ENCODE data around the gene PRKCA.
"Not testable (repeated sequence)": the region's sequence is repeated elsewhere in the genome, so short reads cannot be mapped to it uniquely, and the experiment has no call there.

DNA sequence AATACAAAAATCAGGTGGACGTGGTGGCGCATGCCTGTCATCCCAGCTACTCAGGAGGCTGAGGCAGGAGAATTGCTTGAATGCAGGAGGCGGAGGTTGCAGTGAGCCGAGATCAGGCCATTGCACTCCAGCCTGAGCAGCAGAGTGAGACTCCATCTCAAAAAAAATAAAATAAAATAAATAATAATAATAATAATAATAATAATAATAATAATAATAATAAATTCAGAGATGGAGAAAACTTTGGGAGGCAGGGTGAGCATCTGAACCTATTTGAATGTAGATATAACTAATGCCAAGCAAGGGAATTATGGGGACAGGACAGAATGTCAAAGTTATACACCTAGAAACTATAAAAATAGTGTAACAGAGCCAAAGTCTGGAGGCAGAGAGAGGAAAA, 39.9 kb downstream of the PRKCA start:
- TF ChIP-seq CTCF (conservative IDR thresholded peaks at IDR 0.05; ENCODE audit: low read depth in 2 of 2); EZH2 (IDR thresholded peaks at IDR 0.05; ENCODE audit: low read depth, unreplicated experiment); POLR2AphosphoS5 (IDR thresholded peaks at IDR 0.05; ENCODE audit: low read depth); ETS1 (IDR thresholded peaks at IDR 0.05); EZH2phosphoT487 (IDR thresholded peaks at IDR 0.05; ENCODE audit: unreplicated experiment); JUNB (IDR thresholded peaks at IDR 0.05; ENCODE audit: unreplicated experiment); CREB1 (CRISPR knock-in tag; IDR thresholded peaks at IDR 0.05; ENCODE audit: low read depth); NANOG (IDR thresholded peaks at IDR 0.05; ENCODE audit: borderline replicate concordance); ZNF331 (CRISPR knock-in tag; IDR thresholded peaks at IDR 0.05; ENCODE audit: low read depth); ZNF114 (CRISPR knock-in tag; IDR thresholded peaks at IDR 0.05); STAT1 (IDR thresholded peaks at IDR 0.05; ENCODE audit: unreplicated experiment): not testable (repeated sequence)
- TF ChIP-seq, protein P1, sequence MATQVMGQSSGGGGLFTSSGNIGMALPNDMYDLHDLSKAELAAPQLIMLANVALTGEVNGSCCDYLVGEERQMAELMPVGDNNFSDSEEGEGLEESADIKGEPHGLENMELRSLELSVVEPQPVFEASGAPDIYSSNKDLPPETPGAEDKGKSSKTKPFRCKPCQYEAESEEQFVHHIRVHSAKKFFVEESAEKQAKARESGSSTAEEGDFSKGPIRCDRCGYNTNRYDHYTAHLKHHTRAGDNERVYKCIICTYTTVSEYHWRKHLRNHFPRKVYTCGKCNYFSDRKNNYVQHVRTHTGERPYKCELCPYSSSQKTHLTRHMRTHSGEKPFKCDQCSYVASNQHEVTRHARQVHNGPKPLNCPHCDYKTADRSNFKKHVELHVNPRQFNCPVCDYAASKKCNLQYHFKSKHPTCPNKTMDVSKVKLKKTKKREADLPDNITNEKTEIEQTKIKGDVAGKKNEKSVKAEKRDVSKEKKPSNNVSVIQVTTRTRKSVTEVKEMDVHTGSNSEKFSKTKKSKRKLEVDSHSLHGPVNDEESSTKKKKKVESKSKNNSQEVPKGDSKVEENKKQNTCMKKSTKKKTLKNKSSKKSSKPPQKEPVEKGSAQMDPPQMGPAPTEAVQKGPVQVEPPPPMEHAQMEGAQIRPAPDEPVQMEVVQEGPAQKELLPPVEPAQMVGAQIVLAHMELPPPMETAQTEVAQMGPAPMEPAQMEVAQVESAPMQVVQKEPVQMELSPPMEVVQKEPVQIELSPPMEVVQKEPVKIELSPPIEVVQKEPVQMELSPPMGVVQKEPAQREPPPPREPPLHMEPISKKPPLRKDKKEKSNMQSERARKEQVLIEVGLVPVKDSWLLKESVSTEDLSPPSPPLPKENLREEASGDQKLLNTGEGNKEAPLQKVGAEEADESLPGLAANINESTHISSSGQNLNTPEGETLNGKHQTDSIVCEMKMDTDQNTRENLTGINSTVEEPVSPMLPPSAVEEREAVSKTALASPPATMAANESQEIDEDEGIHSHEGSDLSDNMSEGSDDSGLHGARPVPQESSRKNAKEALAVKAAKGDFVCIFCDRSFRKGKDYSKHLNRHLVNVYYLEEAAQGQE (IDR thresholded peaks at IDR 0.05; ENCODE audit: unreplicated experiment) = not testable (repeated sequence)
- TF ChIP-seq, protein P2, sequence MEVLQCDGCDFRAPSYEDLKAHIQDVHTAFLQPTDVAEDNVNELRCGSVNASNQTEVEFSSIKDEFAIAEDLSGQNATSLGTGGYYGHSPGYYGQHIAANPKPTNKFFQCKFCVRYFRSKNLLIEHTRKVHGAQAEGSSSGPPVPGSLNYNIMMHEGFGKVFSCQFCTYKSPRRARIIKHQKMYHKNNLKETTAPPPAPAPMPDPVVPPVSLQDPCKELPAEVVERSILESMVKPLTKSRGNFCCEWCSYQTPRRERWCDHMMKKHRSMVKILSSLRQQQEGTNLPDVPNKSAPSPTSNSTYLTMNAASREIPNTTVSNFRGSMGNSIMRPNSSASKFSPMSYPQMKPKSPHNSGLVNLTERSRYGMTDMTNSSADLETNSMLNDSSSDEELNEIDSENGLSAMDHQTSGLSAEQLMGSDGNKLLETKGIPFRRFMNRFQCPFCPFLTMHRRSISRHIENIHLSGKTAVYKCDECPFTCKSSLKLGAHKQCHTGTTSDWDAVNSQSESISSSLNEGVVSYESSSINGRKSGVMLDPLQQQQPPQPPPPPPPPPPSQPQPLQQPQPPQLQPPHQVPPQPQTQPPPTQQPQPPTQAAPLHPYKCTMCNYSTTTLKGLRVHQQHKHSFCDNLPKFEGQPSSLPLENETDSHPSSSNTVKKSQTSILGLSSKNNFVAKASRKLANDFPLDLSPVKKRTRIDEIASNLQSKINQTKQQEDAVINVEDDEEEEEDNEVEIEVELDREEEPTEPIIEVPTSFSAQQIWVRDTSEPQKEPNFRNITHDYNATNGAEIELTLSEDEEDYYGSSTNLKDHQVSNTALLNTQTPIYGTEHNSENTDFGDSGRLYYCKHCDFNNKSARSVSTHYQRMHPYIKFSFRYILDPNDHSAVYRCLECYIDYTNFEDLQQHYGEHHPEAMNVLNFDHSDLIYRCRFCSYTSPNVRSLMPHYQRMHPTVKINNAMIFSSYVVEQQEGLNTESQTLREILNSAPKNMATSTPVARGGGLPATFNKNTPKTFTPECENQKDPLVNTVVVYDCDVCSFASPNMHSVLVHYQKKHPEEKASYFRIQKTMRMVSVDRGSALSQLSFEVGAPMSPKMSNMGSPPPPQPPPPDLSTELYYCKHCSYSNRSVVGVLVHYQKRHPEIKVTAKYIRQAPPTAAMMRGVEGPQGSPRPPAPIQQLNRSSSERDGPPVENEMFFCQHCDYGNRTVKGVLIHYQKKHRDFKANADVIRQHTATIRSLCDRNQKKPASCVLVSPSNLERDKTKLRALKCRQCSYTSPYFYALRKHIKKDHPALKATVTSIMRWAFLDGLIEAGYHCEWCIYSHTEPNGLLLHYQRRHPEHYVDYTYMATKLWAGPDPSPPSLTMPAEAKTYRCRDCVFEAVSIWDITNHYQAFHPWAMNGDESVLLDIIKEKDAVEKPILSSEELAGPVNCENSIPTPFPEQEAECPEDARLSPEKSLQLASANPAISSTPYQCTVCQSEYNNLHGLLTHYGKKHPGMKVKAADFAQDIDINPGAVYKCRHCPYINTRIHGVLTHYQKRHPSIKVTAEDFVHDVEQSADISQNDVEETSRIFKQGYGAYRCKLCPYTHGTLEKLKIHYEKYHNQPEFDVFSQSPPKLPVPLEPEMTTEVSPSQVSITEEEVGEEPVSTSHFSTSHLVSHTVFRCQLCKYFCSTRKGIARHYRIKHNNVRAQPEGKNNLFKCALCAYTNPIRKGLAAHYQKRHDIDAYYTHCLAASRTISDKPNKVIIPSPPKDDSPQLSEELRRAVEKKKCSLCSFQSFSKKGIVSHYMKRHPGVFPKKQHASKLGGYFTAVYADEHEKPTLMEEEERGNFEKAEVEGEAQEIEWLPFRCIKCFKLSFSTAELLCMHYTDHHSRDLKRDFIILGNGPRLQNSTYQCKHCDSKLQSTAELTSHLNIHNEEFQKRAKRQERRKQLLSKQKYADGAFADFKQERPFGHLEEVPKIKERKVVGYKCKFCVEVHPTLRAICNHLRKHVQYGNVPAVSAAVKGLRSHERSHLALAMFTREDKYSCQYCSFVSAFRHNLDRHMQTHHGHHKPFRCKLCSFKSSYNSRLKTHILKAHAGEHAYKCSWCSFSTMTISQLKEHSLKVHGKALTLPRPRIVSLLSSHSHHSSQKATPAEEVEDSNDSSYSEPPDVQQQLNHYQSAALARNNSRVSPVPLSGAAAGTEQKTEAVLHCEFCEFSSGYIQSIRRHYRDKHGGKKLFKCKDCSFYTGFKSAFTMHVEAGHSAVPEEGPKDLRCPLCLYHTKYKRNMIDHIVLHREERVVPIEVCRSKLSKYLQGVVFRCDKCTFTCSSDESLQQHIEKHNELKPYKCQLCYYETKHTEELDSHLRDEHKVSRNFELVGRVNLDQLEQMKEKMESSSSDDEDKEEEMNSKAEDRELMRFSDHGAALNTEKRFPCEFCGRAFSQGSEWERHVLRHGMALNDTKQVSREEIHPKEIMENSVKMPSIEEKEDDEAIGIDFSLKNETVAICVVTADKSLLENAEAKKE (CRISPR knock-in tag; IDR thresholded peaks at IDR 0.05) = not testable (repeated sequence)
